ENCODE results near the gene NEK1. TPM values are rescaled to one million over a fixed set of nuclear protein-coding genes. Genes with fewer than 3 reads are reported as not detected.

Gene NEK1
- total RNA-seq, 1 donor from 2014 or later, result 13.0 TPM

DNA sequence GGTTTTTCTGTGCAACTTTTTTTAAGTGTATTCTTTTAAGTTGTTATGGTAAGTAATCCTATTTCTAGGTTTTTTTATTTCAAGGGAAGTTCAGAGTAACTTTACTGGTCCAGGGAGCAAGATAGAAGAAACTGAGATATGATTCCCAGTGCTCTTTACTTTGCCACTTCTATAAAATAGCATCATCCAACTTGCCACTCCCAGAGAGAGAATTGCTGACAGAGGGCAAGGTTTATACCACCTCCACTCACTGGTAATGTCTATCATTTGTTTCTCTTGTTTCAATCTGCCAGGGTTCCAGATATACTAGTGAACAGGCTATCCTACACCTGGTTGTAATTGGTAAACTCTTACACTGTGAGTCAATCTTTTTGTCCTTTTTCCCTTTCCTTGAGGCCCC is 4.5 kb upstream of the NEK1 start:
- no peak overlapping the region for H3K27ac Mint-ChIP-seq (ENCODE audit: unreplicated experiment)
- TF ChIP-seq, protein P1, sequence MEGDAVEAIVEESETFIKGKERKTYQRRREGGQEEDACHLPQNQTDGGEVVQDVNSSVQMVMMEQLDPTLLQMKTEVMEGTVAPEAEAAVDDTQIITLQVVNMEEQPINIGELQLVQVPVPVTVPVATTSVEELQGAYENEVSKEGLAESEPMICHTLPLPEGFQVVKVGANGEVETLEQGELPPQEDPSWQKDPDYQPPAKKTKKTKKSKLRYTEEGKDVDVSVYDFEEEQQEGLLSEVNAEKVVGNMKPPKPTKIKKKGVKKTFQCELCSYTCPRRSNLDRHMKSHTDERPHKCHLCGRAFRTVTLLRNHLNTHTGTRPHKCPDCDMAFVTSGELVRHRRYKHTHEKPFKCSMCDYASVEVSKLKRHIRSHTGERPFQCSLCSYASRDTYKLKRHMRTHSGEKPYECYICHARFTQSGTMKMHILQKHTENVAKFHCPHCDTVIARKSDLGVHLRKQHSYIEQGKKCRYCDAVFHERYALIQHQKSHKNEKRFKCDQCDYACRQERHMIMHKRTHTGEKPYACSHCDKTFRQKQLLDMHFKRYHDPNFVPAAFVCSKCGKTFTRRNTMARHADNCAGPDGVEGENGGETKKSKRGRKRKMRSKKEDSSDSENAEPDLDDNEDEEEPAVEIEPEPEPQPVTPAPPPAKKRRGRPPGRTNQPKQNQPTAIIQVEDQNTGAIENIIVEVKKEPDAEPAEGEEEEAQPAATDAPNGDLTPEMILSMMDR (conservative IDR thresholded peaks at IDR 0.05), result no peak
- no peaks in the 10 kb centered on the region for H3K36me3 Mint-ChIP-seq (ENCODE audit: low read depth)
- H3K9me3 Mint-ChIP-seq, result no peaks in the 10 kb centered on the region
- no peak for DNase-seq (ENCODE audit: low read depth, low spot score)
- no peaks in the 10 kb centered on the region for H3K27me3 Mint-ChIP-seq (ENCODE audit: low read depth)
- H3K4me1 Mint-ChIP-seq, result peaks cover 38% of the 10 kb centered on the region
- H3K4me3 Mint-ChIP-seq, result peak overlapping the region; percentile 20

- Mint-ChIP-seq H3K9me3 (no peaks in the 10 kb centered on the region), H3K36me3 (ENCODE audit: low read depth) (no peaks in the 10 kb centered on the region), H3K27ac (ENCODE audit: unreplicated experiment) (no peak overlapping the region), H3K4me3 (peak overlapping the region; percentile 45), H3K4me1 (peaks cover 40% of the 10 kb centered on the region), H3K27me3 (ENCODE audit: low read depth) (no peaks in the 10 kb centered on the region)
- no peak for DNase-seq (ENCODE audit: low read depth, low spot score)
- TF ChIP-seq, protein P1 (conservative IDR thresholded peaks at IDR 0.05), result no peak
Measured at GRCh38 chr4:169615467-169616106, 3.2 kb upstream of the NEK1 start.

- H3K27me3 Mint-ChIP-seq (ENCODE audit: low read depth), result no peaks in the 10 kb centered on the region
- H3K9me3 Mint-ChIP-seq, result no peaks in the 10 kb centered on the region
- peak overlapping the region; percentile 100 for H3K4me3 Mint-ChIP-seq
- TF ChIP-seq, protein P1 (conservative IDR thresholded peaks at IDR 0.05), result peak; percentile 82
- H3K27ac Mint-ChIP-seq (ENCODE audit: unreplicated experiment), result peak overlapping the region; percentile 99
- H3K36me3 Mint-ChIP-seq (ENCODE audit: low read depth), result no peaks in the 10 kb centered on the region
- H3K4me1 Mint-ChIP-seq, result peaks cover 30% of the 10 kb centered on the region
- peak; percentile 64 for DNase-seq (ENCODE audit: low read depth, low spot score)
Measured at GRCh38 chr4:169612871-169613859, 782 bp upstream of the NEK1 start.

DNA sequence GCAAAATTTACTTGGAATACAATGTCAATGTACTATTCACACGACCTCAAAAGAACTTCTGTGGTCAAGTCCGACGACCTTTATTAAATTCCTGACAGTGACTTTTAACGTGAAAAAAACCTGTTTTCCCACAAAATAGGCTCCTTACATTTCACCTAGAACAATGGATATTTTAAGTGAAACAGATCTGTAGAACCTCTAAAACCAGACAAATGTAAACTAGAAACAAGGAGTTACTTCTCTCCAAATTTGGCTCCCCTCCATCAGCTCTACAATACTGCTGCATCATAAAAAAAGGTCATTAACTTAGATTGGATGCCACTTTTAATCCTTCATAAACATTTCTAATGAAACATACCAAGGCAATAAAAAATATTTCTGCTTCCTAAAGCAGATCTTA is 1.2 kb downstream of the NEK1 start:
- no peaks in the 10 kb centered on the region for H3K36me3 Mint-ChIP-seq (ENCODE audit: low read depth)
- peak overlapping the region; percentile 100 for H3K4me3 Mint-ChIP-seq
- H3K4me1 Mint-ChIP-seq, result peaks cover 37% of the 10 kb centered on the region
- TF ChIP-seq, protein P1 (conservative IDR thresholded peaks at IDR 0.05), result no peak
- no peak overlapping the region for H3K27ac Mint-ChIP-seq (ENCODE audit: unreplicated experiment)
- H3K27me3 Mint-ChIP-seq (ENCODE audit: low read depth), result no peaks in the 10 kb centered on the region
- no peak for DNase-seq (ENCODE audit: low read depth, low spot score)
- no peaks in the 10 kb centered on the region for H3K9me3 Mint-ChIP-seq

- no peak for DNase-seq (ENCODE audit: low read depth, low spot score)
- Mint-ChIP-seq H3K4me1 (peaks cover 11% of the 10 kb centered on the region), H3K27ac (ENCODE audit: unreplicated experiment) (no peak overlapping the region), H3K9me3 (no peaks in the 10 kb centered on the region), H3K4me3 (no peak overlapping the region), H3K36me3 (ENCODE audit: low read depth) (no peaks in the 10 kb centered on the region), H3K27me3 (ENCODE audit: low read depth) (no peaks in the 10 kb centered on the region)
- TF ChIP-seq, protein P1 (conservative IDR thresholded peaks at IDR 0.05), result no peak
Measured at GRCh38 chr4:169604903-169605331, 7.5 kb downstream of the NEK1 start.
